ENCODE data around the gene C1orf74. TPM values are rescaled to one million over a fixed set of nuclear protein-coding genes. Genes with fewer than 3 reads are reported as not detected.

Gene C1orf74
- total RNA-seq, 1 donor from 2014 or later: 2.8 TPM

- Mint-ChIP-seq H3K9me3 (ENCODE audit: unreplicated experiment) (no peaks in the 10 kb centered on the region), H3K27ac (ENCODE audit: unreplicated experiment) (no peak overlapping the region), H3K36me3 (ENCODE audit: low read depth, unreplicated experiment) (no peaks in the 10 kb centered on the region), H3K27me3 (ENCODE audit: unreplicated experiment) (peaks cover 10% of the 10 kb centered on the region), H3K4me1 (ENCODE audit: unreplicated experiment) (peaks cover 16% of the 10 kb centered on the region), H3K4me3 (ENCODE audit: unreplicated experiment) (no peak overlapping the region)
- TF ChIP-seq, protein P1, sequence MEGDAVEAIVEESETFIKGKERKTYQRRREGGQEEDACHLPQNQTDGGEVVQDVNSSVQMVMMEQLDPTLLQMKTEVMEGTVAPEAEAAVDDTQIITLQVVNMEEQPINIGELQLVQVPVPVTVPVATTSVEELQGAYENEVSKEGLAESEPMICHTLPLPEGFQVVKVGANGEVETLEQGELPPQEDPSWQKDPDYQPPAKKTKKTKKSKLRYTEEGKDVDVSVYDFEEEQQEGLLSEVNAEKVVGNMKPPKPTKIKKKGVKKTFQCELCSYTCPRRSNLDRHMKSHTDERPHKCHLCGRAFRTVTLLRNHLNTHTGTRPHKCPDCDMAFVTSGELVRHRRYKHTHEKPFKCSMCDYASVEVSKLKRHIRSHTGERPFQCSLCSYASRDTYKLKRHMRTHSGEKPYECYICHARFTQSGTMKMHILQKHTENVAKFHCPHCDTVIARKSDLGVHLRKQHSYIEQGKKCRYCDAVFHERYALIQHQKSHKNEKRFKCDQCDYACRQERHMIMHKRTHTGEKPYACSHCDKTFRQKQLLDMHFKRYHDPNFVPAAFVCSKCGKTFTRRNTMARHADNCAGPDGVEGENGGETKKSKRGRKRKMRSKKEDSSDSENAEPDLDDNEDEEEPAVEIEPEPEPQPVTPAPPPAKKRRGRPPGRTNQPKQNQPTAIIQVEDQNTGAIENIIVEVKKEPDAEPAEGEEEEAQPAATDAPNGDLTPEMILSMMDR (IDR thresholded peaks at IDR 0.05; ENCODE audit: unreplicated experiment): no peak
- DNase-seq (ENCODE audit: low spot score): no peak
Observed at GRCh38 chr1:209807509-209807908, 23.1 kb upstream of the C1orf74 start.

GRCh38 chr1:209805875-209806760 is 21.8 kb upstream of the C1orf74 start, which contains the start of gene IRF6:
Gene IRF6 (minus strand): TSS chr1:209806142. CDS start chr1:209801413, 4,729 bp downstream.
- Mint-ChIP-seq H3K27me3 (ENCODE audit: unreplicated experiment) (peaks cover 11% of the 10 kb centered on the region), H3K4me1 (ENCODE audit: unreplicated experiment) (peaks cover 25% of the 10 kb centered on the region), H3K9me3 (ENCODE audit: unreplicated experiment) (no peaks in the 10 kb centered on the region), H3K36me3 (ENCODE audit: low read depth, unreplicated experiment) (no peaks in the 10 kb centered on the region), H3K4me3 (ENCODE audit: unreplicated experiment) (peak within 1 kb of the TSS; percentile 86), H3K27ac (ENCODE audit: unreplicated experiment) (no peak within 1 kb of the TSS)
- DNase-seq (ENCODE audit: low spot score): peak; percentile 80
- TF ChIP-seq, protein P1 (IDR thresholded peaks at IDR 0.05; ENCODE audit: unreplicated experiment): no peak

DNA sequence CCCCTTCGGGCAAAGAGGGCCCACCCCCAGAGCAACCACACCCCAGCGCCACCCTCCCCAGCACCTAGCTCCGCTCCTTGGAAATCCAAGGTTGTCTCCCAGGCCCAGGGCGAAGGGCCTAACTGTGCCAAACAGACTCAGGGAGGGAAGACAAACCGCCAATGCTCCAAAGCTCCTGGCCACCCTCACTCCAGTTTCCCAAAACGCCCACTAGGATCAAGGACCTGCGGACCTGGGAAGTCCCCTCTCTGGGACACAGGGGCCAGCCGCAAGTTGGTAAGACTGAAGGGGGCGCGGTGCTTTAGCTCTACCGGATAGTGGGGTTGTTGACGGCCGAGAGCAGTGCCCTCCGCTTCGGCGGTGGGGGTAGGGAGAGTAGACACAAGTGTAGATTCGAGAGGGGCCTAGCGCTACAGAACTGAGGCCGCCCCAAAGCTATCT is 21.0 kb upstream of the C1orf74 start:
- peak; percentile 11 for DNase-seq (ENCODE audit: low spot score)
- Mint-ChIP-seq H3K36me3 (ENCODE audit: low read depth, unreplicated experiment) (no peaks in the 10 kb centered on the region), H3K27ac (ENCODE audit: unreplicated experiment) (no peak overlapping the region), H3K4me1 (ENCODE audit: unreplicated experiment) (peaks cover 25% of the 10 kb centered on the region), H3K27me3 (ENCODE audit: unreplicated experiment) (peaks cover 11% of the 10 kb centered on the region), H3K9me3 (ENCODE audit: unreplicated experiment) (no peaks in the 10 kb centered on the region), H3K4me3 (ENCODE audit: unreplicated experiment) (peak overlapping the region; percentile 86)
- TF ChIP-seq, protein P1 (IDR thresholded peaks at IDR 0.05; ENCODE audit: unreplicated experiment): peak; percentile 27

- H3K4me3 Mint-ChIP-seq (ENCODE audit: unreplicated experiment): no peak overlapping the region
- no peak for DNase-seq (ENCODE audit: low spot score)
- H3K4me1 Mint-ChIP-seq (ENCODE audit: unreplicated experiment): peaks cover 25% of the 10 kb centered on the region
- TF ChIP-seq, protein P1 (IDR thresholded peaks at IDR 0.05; ENCODE audit: unreplicated experiment): no peak
- no peaks in the 10 kb centered on the region for H3K9me3 Mint-ChIP-seq (ENCODE audit: unreplicated experiment)
- peaks cover 11% of the 10 kb centered on the region for H3K27me3 Mint-ChIP-seq (ENCODE audit: unreplicated experiment)
- no peak overlapping the region for H3K27ac Mint-ChIP-seq (ENCODE audit: unreplicated experiment)
- H3K36me3 Mint-ChIP-seq (ENCODE audit: low read depth, unreplicated experiment): no peaks in the 10 kb centered on the region
Observed at GRCh38 chr1:209803568-209803967, 19.2 kb upstream of the C1orf74 start.

- H3K27me3 Mint-ChIP-seq (ENCODE audit: unreplicated experiment): peaks cover 11% of the 10 kb centered on the region
- peaks cover 2% of the 10 kb centered on the region for H3K36me3 Mint-ChIP-seq (ENCODE audit: low read depth, unreplicated experiment)
- no peak overlapping the region for H3K4me3 Mint-ChIP-seq (ENCODE audit: unreplicated experiment)
- H3K9me3 Mint-ChIP-seq (ENCODE audit: unreplicated experiment): no peaks in the 10 kb centered on the region
- no peak for DNase-seq (ENCODE audit: low spot score)
- H3K27ac Mint-ChIP-seq (ENCODE audit: unreplicated experiment): peak overlapping the region; percentile 67
- TF ChIP-seq, protein P1 (IDR thresholded peaks at IDR 0.05; ENCODE audit: unreplicated experiment): no peak
- peaks cover 28% of the 10 kb centered on the region for H3K4me1 Mint-ChIP-seq (ENCODE audit: unreplicated experiment)
Observed at GRCh38 chr1:209802780-209803152, 18.4 kb upstream of the C1orf74 start.
